SIG-M5 treated with dmso at 0.1 percent for 504 hours (cell line): ENCODE results near the gene PVRIG.
"Not testable (repeated sequence)": the region's sequence is repeated elsewhere in the genome, so short reads cannot be mapped to it uniquely, and the experiment has no call there.

Experiments
- DNase-seq: peaks from one replicate; lab custom pipeline; 2025; ENCODE audit not compliant: unreplicated experiment; lab: John Stamatoyannopoulos, UW

PVRIG gene

DNA sequence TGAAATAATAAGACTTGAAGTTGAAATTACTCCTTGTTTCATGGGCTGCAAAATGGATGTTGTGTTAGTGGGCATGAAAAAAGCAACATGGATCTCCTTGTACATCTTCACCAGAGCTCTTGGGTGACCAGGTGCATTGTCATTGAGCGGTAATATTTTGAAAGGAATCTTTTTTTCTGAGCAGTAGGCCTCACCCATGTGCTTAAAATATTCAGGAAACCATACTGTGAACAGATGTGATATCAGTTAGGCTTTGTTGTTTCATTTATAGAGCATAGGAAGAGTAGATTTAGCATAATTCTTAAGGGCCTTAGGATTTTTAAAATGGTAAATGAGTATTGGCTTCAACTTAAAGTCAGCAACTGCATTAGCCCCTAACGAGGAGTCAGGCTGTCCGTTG, 26.8 kb upstream of the PVRIG start:
- DNase-seq: no peak

DNA sequence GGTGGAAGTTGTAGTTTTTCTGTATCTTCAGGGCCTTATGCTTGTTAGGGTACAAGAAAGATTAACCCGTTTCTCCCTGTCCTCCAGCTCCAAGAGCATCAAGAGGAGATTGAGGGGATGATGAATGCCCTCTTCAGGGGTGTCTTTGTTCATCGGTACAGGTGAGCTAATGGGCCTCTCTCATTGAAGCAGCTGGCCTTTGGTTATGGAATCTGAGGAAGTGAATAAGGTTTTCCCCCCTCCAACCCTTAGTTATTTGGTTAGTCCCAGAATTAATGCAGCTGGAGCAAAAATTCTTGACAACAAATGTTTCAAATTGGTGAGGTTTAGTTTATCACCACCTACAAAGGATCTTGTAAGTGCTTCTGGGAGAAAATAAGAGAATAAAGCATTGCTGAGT, 24.5 kb upstream of the PVRIG start:
- DNase-seq: no peak

DNA sequence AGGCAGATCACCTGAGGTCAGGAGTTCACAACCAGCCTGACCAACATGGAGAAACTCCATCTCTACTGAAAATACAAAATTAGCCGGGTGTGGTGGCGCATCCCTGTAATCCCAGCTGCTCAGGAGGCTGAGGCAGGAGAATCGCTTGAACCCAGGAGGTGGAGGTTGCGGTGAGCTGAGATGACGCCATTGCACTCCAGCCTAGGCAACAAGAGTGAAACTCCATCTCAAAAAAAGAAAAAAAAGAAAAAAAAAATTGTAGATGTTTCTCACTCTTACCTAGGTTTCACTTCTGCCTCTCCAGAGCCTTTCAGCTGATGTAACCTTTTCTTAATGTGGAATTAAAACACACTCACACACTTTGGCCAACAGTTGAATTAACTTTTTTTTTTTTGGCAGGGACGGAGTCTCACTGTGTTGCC, 23.8 kb upstream of the PVRIG start:
- not testable (repeated sequence) for DNase-seq

DNA sequence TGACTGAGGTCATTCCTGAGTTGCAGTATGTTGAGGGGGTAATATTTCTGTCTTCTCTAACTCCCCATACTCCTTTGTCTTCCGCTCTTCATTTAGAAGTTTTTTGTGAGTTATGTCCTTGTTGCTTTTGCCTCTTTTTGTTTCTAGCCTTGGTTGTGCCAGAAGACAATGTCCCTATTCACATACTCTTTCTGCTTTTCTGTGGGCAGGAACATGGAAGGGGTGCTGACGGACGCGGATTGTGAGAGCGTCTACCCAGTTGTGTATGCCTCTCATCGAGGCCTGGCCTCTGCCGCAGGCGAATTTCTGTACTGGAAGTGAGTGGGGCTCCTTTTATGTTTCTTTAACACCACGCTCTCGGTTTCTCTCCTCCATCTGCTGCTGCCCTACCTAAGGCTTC, 21.5 kb upstream of the PVRIG start:
- no peak for DNase-seq

DNA sequence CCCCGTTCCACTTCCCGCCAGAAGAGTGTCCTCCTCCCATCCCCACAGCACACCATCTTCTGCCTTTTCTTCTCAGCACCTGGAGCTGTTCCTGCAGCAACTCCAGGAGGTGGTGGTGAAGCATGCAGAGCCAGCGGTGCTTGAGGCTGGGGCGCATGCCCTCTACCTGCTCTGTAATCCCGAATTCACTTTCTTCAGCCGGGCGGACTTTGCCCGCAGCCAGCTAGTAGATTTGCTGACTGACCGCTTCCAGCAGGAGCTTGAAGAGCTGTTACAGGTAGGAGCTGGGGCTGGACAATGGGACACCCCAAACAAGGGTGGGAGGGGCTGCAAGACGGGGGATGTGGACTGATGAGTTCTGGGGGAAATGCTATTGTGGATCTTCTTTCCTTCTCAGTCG, 19.1 kb upstream of the PVRIG start:
- DNase-seq: no peak

DNA sequence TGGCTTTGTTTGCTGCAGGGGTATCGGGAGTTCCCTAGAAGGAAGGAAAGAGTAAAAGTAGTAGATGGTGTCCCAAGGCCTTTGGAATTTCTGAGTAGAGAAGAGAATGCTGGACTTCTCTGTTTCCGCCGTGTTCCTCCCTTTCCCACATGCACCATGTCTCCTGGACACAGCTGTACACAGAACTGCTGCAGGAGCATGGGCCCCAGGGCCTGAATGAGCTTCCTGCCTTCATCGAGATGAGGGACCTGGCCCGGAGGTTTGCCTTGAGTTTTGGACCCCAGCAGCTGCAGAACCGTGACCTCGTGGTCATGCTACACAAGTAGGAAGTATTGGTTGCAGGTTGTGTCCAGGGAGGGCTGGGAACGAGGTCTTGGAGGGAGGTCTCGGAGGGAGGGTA, 15.3 kb upstream of the PVRIG start:
- DNase-seq: no peak

DNA sequence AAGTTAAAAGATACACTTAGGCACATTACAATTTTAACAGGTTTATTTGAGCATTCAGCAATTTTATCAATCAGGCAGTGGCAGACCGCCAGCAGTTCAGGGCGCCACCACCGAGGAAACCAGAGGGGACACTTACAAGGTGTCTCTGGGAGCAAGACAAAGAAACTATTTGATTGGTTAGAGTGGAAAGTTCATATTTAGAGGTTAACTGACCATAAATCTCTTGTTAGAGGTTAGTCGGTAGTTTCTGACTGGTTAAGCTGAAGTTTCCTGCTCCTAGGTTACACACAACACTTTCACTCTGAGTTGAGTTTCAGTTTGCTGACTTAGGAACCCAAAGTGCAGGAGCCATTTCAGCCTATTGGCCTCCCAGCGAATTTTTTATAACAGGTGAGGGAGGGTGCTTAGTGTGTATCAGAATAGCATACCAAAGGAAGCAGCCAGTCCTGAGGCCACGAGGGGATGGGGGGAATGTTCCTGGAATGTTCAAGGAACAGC, 10.8 kb upstream of the PVRIG start:
- no peak for DNase-seq

DNA sequence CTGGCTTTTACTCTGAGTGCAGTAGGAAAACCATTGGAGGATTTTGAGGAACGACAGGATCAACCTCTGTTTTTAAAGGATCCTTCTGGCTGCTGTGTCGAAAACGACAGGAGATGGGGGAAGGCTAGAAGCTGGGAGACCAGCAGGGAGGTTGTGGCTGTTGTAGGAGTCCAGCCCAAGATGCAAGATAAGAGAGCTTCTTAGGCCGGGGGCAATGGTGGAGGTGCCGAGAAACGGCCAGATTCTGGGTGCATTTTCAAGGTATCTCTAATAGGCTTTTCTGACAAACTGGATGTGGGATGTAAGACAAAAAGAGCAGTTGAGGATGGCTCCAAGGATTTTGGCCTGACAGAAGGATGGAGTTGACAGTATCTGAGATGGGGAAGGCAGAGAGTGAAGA, 10.3 kb upstream of the PVRIG start:
- DNase-seq: no peak

DNA sequence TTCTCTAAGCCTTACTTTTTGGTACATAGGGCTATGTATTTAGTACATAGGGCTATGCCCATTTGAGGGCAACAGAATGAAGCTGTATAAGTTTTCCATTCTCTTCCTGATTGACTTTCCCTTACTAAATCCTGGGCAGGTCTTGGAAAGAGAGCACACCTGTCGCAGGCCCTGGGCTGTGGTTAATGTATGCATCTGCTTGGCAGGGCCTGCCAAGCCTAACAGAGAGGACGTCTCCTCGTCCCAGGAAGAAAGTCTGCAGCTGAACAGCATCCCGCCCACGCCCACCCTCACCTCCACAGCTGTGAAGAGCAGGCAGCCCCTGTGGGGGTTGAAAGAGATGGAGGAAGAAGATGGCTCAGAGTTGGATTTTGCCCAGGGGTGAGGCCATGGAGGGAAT, 8.9 kb upstream of the PVRIG start:
- DNase-seq: no peak

DNA sequence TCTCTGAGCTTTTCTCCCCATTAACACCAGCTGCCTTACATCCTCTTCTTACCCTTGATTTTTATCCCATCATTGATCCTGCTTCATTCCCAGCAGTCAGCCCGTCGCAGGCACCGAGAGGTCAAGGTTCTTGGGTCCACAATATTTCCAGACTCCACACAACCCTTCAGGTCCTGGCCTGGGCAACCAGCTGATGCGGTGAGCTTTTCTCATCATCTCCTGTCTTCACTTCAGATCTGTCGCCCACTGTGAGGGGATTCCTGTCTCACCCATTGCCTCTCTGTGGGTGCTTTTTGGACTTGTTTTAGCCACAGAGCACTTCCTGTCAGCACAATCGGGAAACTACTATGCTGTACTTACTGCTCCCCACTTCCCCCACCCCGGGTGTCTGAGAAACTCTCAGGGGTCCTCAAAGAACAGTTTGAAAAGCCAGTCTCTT, 8.4 kb upstream of the PVRIG start:
- DNase-seq: no peak

DNA sequence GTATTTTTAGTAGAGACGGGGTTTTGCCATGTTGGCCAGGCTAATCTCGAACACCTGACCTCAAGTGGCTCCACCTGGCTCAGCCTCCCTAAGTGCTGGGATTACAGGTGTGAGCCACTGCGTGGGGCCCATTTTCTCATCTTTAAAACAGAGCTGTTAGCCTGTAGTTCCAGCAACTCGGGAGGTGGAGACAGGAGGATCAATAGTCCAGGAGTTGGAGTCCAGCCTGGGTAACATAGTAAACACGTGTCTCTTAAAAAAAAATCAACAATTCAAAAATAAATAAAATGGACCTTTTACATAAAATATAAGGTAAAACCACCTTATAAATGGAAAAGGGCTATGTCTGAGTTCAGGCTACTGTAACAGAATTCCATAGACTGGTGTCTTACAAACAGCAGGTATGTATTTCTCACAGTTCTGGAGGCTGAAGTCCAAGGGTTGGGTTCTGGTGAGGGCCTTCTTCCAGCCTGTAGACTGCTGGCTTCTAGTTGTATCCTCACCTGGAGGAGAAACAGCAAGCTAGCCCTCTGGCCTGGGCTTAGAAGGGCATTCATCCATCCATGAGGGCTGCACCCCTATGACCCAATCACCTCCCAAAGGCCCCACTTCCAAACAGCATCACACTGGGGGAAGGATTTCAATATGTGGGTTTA, 7.0 kb upstream of the PVRIG start:
- no peak for DNase-seq

DNA sequence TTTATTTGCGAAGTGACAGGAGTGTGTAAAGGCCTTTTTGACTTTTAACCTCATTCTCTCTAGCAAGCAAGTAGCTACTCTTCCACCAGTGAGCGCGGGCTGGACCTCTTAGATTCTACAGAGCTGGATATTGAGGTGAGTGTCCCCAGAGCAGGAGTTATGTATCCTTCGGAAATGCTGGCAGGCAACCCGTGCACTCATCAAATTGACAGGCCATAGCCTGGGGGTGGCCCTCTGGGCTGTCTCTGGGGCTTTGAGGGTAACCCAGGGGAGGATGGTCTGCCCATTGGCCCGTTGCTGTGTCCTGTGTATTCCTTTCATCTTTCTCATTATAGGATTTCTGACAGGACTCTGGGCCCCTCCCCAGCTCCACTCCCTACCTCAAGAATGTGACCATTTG, 6.1 kb upstream of the PVRIG start:
- DNase-seq: no peak

DNA sequence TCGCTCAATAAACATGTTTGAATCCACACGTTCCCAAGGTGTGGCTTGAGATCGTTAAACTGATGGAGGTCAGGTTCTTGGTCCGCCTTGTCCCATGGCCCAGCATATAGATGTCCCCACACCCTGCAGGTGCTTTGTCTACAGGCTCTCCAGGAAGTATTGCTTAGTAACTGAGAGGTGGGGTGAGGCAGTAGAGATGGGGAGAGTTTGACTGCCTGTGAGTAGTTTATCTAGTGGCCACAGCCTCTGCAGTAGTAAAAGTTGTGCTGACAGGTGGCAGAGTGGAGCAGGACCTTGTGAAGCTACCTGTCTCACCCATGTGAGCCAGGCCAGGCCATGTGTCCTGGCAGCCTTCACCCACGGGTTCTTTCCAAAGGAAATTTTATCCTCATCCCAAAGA, 5.4 kb upstream of the PVRIG start:
- DNase-seq: not testable (repeated sequence)

DNA sequence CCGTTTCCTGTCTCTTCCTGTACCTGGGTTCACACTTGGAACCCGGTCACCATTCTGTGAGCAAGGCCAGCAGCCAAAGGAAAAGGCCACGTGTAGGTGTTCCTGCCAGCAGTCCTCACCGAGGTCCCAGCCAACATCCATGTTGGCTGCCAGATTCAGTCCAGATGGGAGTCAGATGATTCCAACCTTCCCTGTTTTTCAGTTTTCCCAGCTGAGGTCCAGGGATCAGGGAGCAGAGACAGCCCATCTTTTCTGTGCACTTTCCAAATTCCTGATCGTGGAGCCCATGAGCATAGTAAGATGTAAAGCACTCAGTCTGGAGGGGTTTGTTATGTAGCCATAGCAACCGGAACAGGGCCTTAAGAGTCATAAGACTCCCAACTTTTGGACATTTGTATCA, 3.9 kb upstream of the PVRIG start:
- DNase-seq: no peak

DNA sequence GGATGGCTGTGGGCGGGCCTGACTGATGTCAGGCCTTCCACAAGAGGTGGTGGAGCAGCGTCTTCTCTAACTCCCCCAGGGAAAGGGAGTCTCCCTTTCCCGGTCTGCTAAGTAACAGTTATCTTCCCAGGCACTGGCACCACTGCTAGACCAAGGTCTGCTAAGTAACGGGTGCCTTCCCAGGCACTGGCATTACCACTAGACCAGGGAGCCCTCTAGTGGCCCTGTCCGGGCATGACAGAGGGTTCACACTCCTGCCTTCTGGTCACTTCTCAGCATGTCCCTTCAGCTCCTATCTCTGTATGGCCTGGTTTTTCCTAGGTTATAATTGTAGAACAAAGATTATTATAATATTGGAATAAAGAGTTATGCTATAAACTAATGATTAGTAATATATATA, 1.8 kb upstream of the PVRIG start:
- DNase-seq: not testable (repeated sequence)

DNA sequence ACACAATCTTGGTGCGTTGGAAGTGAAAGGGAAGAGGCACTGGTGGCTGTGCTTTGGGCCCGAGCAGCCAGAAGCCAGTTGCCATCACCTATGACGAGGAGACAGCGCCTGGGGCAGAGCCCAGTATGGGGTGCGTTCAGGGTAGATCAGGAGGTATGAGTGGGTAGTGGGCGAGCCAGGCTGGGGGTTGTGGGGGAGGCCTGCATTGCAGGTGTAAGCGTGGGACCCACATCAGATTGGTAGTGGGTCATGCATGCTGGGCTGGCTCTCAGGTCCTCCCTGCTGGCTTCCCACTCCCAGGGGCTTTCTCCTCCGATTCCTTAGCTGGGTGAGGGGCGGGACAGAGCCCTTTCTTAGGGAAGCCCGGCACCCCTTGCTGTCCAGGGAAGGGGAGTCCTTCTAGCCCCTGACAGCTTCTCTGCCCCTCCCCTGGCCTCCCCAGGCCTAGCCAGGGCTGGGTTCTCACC, 445 bp upstream of the PVRIG start:
- DNase-seq: no peak

DNA sequence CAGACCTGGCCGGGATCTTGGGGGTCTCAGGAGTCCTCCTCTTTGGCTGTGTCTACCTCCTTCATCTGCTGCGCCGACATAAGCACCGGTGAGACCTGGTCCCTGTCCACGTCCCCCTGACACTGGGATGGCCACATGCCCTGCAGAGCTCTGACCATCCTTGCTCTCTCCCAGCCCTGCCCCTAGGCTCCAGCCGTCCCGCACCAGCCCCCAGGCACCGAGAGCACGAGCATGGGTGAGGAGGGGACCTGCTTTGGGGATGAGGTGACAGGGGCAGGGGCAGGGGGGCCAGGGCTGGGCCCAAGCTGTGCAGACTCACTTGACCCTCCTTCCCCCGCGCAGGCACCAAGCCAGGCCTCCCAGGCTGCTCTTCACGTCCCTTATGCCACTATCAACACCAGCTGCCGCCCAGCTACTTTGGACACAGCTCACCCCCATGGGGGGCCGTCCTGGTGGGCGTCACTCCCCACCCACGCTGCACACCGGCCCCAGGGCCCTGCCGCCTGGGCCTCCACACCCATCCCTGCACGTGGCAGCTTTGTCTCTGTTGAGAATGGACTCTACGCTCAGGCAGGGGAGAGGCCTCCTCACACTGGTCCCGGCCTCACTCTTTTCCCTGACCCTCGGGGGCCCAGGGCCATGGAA, 959 bp downstream of the PVRIG start:
- no peak for DNase-seq

DNA sequence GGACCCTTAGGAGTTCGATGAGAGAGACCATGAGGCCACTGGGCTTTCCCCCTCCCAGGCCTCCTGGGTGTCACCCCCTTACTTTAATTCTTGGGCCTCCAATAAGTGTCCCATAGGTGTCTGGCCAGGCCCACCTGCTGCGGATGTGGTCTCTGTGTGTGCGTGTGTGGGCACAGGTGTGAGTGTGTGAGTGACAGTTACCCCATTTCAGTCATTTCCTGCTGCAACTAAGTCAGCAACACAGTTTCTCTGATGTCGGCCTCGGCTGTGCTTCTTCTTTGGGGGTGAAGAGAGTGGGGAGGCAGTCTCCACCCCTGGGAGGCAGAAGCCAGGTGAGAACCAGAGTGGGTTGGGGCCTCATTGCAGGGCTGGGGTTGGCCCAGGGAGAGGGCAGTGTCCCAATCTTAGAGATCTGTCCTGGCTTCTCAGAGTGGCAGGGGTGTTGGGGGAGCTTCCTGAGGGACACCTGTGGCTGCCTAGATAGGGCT, 1.5 kb downstream of the PVRIG start:
- DNase-seq: no peak

DNA sequence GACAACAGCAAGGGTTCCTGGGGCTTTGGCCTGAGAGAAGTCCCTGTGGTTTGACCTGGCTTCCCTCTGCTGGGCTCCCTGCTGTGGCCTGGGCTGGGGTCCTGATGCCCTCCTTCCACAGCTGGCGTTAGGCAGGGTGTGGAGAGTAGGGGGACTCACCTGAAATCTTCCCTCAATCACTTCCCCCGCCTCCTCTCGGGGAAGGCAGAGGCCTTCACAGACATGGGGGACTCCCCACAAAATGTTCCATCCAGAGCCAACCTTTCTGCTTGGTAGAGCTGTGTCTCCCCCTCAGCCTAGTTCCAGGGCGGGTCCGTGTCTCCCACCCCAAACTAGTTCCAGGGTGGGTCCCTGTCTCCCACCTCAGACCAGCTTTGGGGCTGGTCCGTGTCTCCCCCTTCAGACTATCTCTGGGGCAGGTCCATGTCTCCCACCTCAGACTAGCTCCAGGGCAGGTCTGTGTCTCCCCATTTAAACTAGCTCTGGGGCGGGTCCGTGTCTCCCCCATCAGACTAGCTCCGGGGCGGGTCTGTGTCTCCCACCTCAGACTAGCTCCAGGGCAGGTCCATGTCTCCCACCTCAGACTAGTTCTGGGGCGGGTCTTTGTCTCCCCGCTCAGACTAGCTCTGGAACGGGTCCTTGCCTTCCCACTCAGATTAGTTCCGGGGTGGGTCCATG, 2.2 kb downstream of the PVRIG start:
- no peak for DNase-seq

DNA sequence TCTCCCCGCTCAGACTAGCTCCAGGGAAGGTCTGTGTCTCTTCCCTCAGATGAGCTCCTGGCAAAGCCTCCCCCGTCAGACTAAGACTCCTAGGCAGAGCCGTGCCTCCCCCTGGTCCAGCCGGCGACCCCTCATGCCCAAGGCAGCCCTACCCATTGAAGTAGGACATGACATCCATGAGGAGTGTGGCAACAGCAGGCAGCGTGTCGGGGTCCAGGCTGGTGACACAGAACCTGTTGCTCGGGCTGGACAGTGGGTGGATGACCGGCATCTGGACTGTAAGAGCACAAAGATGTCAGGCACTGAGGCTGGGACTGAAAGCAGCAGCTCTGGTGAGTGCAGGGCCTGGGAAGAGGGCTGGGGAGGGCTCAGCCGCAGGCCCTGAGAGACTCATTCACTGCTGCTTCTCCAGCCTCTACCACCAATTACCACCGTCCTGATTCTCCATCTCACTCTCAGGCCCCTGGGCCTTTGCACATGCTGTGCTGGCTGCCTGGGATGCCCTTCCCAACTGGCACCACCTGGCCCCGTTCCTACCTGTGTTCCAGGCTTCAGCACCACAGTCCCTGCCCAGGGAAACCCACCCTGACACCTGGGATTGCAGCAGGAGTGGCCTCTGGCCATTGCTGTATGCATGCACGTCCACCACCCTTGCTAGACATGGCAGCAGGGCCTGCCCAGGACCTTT, 2.8 kb downstream of the PVRIG start:
- no peak for DNase-seq

DNA sequence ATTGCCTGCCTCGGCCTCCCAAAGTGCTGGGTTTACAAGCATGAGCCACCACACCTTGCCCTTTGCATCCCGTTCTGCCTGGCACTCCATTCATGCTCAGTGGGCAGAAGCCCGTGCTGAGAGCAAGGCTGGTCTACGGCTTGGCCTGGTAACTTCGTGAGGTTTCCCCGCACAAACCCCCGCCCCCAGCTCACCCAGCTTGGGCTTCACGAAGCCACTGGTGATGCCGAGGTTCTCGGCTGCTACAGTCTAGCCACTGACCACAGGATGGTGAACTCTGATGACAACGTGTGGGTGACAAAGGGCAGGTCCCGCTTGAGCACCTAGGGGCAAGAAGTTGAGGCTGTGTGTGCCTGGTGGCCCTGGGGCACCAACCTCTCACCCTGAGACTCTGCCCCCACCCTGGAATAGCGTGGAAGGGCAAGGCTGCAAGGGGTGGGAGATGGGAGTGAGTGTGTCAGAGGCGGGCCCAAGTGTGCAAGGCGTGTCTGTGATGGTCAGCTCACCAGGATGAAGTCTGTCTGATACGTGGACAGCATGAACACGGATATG, 3.7 kb downstream of the PVRIG start:
- DNase-seq: not testable (repeated sequence)
